HepG2 (cell line): ENCODE data around the gene SH3D21. TPM values are rescaled to one million over a fixed set of nuclear protein-coding genes. Genes with fewer than 3 reads are reported as not detected.
A peak's percentile ranks its signal among the peaks of the same experiment; 100 is the strongest.

Experiments
- CBX5 ChIP-seq: sonication (generic); formaldehyde crosslinking; IDR thresholded peaks from 2 replicates; pipeline ENCODE4 v1.4.0; 2020; ENCODE audit warnings: missing genetic modification reagents, borderline replicate concordance
- DMAP1 ChIP-seq: IDR thresholded peaks from 2 replicates; pipeline ENCODE4 v1.6.1; 2016
- KMT2B ChIP-seq: IDR thresholded peaks from 2 replicates; pipeline ENCODE4 v1.6.1; 2016; ENCODE audit warnings: missing genetic modification reagents, missing compliant biosample characterization
- SSRP1 ChIP-seq: IDR thresholded peaks from 2 replicates; pipeline ENCODE4 v1.6.1; 2016; ENCODE audit warnings: control low read depth
- TOE1 ChIP-seq: sonication (generic); formaldehyde crosslinking; IDR thresholded peaks from 2 replicates; pipeline ENCODE4 v1.4.0; 2020; ENCODE audit warnings: mild to moderate bottlenecking, missing genetic modification reagents
- TSC22D2 ChIP-seq: sonication (generic); formaldehyde crosslinking; IDR thresholded peaks from 2 replicates; pipeline ENCODE4 v1.5.1; 2020; ENCODE audit warnings: missing genetic modification reagents, mild to moderate bottlenecking, borderline replicate concordance
- ZNF292 ChIP-seq: sonication (generic); formaldehyde crosslinking; IDR thresholded peaks from 2 replicates; pipeline ENCODE4 v1.8.1; 2022; ENCODE audit warnings: mild to moderate bottlenecking, low read depth, missing genetic modification reagents, borderline replicate concordance
- ZNF644 ChIP-seq: IDR thresholded peaks from 2 replicates; pipeline ENCODE4 v1.6.1; 2016; ENCODE audit warnings: low read depth
- ZSCAN30 ChIP-seq: sonication (generic); formaldehyde crosslinking; IDR thresholded peaks from 2 replicates; pipeline ENCODE4 v1.5.0; 2020; ENCODE audit warnings: mild to moderate bottlenecking, missing genetic modification reagents
- polyA plus RNA-seq, 8 experiments: library from polyadenylated mRNA; depleted of rRNA in 3 of 8; stranded (reverse) in 7 of 8; unstranded in 1 of 8; fragments of >200 nt; fragmentation: Illumina TruSeq in 4 of 8; extraction: Trizol in 4 of 8; gene quantifications; 2 replicates each; pipeline versions ENCODE4 v1.2.1 to v1.2.3, GENCODE V29; 2011 to 2016; ENCODE audit warnings: low read depth in 4 of 8, missing spikeins in 1 of 8, mixed read lengths in 1 of 8; ENCODE audit not compliant: insufficient read depth in 1 of 8
- total RNA-seq, 5 experiments: library from RNA; depleted of rRNA; stranded (reverse); fragments of >200 nt; fragmentation: Illumina TruSeq; extraction: Trizol; gene quantifications; 2 replicates each; pipeline ENCODE4 v1.2.3, GENCODE V29; 2016; ENCODE audit warnings: low read depth in 1 of 5
- TF ChIP-seq, protein P1 (sequence below): sonication (generic); formaldehyde crosslinking; IDR thresholded peaks from 2 replicates; pipeline ENCODE4 v1.5.0; 2020; ENCODE audit warnings: mild to moderate bottlenecking, missing genetic modification reagents, borderline replicate concordance
- TF ChIP-seq, protein P2 (sequence below): sonication (generic); formaldehyde crosslinking; IDR thresholded peaks from 2 replicates; pipeline ENCODE4 v1.5.1; 2020; ENCODE audit warnings: mild to moderate bottlenecking, missing genetic modification reagents, borderline replicate concordance
- TF ChIP-seq, protein P3 (sequence below): sonication (generic); formaldehyde crosslinking; IDR thresholded peaks from 2 replicates; pipeline ENCODE4 v1.8.1; 2023; ENCODE audit warnings: mild to moderate bottlenecking, moderate library complexity, missing genetic modification reagents
- TF ChIP-seq, protein P4 (sequence below): sonication (generic); formaldehyde crosslinking; IDR thresholded peaks from 2 replicates; pipeline ENCODE4 v1.5.0; 2020; ENCODE audit warnings: mild to moderate bottlenecking, missing genetic modification reagents, borderline replicate concordance
- TF ChIP-seq, protein P5 (sequence below): sonication (generic); formaldehyde crosslinking; IDR thresholded peaks from 2 replicates; pipeline ENCODE4 v1.5.1; 2020; ENCODE audit warnings: missing genetic modification reagents, mild to moderate bottlenecking, borderline replicate concordance

Gene SH3D21
- total and polyA plus RNA-seq, 2 of the 13 experiments (the other 11 are each of a cell fraction or from before 2014, with no cell fraction given): 5.1 to 8.6 TPM

DNA sequence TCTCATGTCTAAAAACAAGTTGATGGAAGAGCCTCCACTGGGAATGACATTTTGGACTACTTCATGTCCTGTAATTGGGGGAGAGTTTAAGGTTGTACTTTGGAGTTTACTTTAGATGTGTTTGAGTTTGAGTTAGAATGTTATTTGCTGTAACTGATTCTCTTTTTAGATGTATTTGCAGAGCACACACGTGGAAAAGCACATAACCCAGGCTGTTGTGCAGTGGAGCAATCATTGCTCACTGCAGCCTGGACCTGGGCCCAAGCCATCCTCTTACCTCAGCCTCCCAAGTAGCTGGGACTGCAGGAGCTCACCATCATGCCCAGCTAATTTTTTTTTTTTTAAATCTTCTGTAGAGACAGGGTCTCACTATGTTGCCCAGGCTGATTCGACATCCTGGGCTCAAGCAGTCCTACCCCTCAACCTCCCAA lies 36.7 kb upstream of the SH3D21 start (continued):
- TF ChIP-seq CBX5 (peak; percentile 87; the same call in 1 of the 2 replicates), KMT2B (CRISPR knock-in tag) (peak; percentile 35; the same call in 1 of the 2 replicates), SSRP1 (CRISPR knock-in tag) (peak; percentile 65; the same call in 1 of the 2 replicates), ZNF644 (peak; percentile 51; the same call in 1 of the 2 replicates), TSC22D2 (CRISPR knock-in tag) (0 out of 2 replicates have a peak, but pooled peaks have one; percentile 38), TOE1 (CRISPR knock-in tag) (peak; percentile 67; the same call in 1 of the 2 replicates), ZNF292 (peak; percentile 74; the same call in 1 of the 2 replicates), DMAP1 (peak; percentile 77; the same call in 1 of the 2 replicates), ZSCAN30 (no peak)
- TF ChIP-seq, protein P1, sequence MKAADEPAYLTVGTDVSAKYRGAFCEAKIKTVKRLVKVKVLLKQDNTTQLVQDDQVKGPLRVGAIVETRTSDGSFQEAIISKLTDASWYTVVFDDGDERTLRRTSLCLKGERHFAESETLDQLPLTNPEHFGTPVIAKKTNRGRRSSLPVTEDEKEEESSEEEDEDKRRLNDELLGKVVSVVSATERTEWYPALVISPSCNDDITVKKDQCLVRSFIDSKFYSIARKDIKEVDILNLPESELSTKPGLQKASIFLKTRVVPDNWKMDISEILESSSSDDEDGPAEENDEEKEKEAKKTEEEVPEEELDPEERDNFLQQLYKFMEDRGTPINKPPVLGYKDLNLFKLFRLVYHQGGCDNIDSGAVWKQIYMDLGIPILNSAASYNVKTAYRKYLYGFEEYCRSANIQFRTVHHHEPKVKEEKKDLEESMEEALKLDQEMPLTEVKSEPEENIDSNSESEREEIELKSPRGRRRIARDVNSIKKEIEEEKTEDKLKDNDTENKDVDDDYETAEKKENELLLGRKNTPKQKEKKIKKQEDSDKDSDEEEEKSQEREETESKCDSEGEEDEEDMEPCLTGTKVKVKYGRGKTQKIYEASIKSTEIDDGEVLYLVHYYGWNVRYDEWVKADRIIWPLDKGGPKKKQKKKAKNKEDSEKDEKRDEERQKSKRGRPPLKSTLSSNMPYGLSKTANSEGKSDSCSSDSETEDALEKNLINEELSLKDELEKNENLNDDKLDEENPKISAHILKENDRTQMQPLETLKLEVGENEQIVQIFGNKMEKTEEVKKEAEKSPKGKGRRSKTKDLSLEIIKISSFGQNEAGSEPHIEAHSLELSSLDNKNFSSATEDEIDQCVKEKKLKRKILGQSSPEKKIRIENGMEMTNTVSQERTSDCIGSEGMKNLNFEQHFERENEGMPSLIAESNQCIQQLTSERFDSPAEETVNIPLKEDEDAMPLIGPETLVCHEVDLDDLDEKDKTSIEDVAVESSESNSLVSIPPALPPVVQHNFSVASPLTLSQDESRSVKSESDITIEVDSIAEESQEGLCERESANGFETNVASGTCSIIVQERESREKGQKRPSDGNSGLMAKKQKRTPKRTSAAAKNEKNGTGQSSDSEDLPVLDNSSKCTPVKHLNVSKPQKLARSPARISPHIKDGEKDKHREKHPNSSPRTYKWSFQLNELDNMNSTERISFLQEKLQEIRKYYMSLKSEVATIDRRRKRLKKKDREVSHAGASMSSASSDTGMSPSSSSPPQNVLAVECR: peak; percentile 65; the same call in 1 of the 2 replicates
- TF ChIP-seq, protein P2, sequence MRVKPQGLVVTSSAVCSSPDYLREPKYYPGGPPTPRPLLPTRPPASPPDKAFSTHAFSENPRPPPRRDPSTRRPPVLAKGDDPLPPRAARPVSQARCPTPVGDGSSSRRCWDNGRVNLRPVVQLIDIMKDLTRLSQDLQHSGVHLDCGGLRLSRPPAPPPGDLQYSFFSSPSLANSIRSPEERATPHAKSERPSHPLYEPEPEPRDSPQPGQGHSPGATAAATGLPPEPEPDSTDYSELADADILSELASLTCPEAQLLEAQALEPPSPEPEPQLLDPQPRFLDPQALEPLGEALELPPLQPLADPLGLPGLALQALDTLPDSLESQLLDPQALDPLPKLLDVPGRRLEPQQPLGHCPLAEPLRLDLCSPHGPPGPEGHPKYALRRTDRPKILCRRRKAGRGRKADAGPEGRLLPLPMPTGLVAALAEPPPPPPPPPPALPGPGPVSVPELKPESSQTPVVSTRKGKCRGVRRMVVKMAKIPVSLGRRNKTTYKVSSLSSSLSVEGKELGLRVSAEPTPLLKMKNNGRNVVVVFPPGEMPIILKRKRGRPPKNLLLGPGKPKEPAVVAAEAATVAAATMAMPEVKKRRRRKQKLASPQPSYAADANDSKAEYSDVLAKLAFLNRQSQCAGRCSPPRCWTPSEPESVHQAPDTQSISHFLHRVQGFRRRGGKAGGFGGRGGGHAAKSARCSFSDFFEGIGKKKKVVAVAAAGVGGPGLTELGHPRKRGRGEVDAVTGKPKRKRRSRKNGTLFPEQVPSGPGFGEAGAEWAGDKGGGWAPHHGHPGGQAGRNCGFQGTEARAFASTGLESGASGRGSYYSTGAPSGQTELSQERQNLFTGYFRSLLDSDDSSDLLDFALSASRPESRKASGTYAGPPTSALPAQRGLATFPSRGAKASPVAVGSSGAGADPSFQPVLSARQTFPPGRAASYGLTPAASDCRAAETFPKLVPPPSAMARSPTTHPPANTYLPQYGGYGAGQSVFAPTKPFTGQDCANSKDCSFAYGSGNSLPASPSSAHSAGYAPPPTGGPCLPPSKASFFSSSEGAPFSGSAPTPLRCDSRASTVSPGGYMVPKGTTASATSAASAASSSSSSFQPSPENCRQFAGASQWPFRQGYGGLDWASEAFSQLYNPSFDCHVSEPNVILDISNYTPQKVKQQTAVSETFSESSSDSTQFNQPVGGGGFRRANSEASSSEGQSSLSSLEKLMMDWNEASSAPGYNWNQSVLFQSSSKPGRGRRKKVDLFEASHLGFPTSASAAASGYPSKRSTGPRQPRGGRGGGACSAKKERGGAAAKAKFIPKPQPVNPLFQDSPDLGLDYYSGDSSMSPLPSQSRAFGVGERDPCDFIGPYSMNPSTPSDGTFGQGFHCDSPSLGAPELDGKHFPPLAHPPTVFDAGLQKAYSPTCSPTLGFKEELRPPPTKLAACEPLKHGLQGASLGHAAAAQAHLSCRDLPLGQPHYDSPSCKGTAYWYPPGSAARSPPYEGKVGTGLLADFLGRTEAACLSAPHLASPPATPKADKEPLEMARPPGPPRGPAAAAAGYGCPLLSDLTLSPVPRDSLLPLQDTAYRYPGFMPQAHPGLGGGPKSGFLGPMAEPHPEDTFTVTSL (CRISPR knock-in tag): peak; percentile 78; the same call in 1 of the 2 replicates
- TF ChIP-seq, protein P3, sequence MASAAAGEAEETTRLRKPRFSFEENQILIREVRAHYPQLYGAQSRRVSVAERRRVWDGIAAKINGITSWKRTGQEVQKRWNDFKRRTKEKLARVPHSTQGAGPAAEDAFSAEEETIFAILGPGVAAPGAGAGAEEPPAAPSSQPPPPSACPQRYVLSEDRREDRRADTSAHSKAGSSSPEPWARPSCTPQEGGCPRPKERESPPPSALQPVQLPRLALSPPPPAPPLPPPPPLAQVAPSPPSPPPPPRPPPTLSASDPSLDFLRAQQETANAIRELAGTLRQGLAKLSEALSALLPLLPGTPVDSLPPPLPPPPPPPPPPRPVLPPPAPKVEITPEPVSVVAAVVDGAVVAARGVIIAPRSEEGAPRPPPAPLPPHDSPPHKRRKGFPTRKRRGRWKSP (CRISPR knock-in tag): peak; percentile 16; the same call in 1 of the 2 replicates
- TF ChIP-seq, protein P4, sequence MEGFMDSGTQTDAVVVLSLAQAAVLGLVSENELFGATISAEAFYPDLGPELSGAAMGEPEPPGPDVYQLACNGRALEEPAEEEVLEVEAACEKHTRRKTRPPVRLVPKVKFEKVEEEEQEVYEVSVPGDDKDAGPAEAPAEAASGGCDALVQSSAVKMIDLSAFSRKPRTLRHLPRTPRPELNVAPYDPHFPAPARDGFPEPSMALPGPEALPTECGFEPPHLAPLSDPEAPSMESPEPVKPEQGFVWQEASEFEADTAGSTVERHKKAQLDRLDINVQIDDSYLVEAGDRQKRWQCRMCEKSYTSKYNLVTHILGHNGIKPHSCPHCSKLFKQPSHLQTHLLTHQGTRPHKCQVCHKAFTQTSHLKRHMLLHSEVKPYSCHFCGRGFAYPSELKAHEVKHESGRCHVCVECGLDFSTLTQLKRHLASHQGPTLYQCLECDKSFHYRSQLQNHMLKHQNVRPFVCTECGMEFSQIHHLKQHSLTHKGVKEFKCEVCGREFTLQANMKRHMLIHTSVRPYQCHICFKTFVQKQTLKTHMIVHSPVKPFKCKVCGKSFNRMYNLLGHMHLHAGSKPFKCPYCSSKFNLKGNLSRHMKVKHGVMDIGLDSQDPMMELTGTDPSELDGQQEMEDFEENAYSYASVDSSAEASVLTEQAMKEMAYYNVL (CRISPR knock-in tag): peak; percentile 55; the same call in 1 of the 2 replicates
- TF ChIP-seq, protein P5, sequence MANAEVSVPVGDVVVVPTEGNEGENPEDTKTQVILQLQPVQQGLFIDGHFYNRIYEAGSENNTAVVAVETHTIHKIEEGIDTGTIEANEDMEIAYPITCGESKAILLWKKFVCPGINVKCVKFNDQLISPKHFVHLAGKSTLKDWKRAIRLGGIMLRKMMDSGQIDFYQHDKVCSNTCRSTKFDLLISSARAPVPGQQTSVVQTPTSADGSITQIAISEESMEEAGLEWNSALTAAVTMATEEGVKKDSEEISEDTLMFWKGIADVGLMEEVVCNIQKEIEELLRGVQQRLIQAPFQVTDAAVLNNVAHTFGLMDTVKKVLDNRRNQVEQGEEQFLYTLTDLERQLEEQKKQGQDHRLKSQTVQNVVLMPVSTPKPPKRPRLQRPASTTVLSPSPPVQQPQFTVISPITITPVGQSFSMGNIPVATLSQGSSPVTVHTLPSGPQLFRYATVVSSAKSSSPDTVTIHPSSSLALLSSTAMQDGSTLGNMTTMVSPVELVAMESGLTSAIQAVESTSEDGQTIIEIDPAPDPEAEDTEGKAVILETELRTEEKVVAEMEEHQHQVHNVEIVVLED: no peak; the same call in 1 of the 2 replicates
